ENCODE measurements around the gene LIN28B.
"Not testable (repeated sequence)": the region's sequence is repeated elsewhere in the genome, so short reads cannot be mapped to it uniquely, and the experiment has no call there.

The LIN28B gene

DNA sequence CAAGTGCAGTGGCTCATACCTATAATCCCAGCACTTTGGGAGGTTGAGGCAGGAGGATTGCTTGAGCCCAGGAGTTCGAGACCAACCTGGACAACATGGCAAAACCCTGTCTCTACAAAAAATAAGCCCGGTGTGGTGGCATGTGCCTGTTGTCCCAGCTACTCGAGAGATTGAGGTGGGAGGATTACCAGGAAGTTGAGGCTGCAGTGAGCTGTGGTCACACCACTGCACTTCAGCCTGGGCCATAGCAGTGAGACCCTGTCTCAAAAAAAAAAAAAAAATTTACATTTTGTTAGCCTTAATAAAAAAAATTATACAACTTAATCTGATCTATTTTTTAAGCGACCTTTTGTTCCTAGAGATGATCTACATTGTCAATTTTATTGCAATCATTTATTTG is 56.6 kb downstream of the LIN28B start:
- not testable (repeated sequence) for DNase-seq (ENCODE audit: low read depth in 3 of 3)

DNA sequence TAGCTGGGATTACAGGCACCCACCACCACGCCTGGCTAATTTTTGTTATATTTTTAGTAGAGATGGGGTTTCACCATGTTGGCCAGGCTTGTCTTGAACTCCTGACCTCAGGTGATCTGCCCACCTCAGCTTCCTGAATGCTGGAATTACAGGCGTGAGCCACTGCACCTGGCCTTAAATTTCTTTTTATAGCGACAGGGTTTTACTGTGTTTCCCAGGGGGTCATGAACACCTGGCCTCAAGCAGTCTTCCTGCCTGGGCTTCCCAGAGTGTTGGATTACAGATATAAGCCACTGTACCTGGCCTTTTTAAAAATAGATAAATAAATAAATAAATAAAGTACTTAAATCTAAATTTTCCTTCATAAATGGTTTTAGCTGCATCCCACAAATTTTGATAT is 57.5 kb downstream of the LIN28B start:
- DNase-seq (ENCODE audit: low read depth in 3 of 3), result no peak

DNA sequence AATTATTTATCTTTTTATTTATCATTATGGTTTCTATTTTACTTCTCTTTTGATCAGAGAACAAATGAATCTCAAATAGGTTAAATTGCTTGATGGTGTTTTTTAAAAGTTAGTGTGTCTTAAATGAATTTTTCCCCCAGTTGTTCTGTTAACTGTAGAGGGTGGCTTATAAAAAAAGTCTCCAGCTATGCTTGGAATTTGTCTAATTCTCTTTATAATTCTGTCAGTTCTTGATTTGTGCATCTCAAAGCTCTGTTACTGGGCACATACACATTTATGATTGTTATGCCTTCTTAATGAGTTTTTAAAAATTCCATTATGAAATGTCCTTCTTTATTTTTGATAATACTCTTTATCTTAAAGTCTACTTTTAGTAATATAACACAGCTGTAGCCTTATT is 58.0 kb downstream of the LIN28B start:
- DNase-seq (ENCODE audit: low read depth in 3 of 3), result no peak

DNA sequence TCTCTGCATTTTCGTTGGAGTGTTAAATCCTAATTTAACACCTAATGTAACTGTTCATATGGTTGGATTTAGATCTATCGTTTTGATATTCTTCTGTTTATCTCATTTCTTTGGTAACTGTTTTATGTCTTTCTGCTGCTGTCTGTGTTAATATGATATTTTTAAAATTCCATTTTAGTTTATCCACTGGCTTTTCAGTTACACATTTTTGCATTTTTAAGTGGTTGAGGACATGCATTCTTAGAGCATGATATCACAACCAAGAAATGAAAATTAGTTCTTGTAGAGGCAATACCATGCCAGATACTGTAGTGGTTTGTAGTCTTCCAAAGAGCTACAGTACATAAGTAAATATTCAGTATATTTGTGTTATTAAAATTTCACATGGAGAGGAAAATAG is 58.6 kb downstream of the LIN28B start:
- DNase-seq (ENCODE audit: low read depth in 3 of 3), result no peak

DNA sequence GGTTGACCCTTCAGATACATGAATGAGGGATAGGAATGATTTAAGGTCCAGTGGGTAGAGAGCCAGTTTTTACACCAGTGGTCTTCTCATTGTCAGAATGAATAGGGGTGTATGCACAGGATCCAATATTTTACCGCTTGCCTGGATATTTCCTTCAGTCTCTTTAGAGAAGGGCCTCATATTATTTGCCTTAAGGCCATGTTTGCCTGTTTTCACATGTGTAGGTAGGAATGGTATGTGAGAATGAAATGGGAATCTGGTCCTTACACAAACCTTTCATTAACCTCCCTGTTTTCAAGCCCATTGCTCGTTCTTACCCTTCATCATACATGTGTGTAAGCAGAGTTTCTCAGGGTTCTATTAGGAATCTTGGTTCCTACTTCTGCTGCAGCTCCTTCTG is 62.4 kb downstream of the LIN28B start:
- DNase-seq (ENCODE audit: low read depth in 3 of 3), result no peak

DNA sequence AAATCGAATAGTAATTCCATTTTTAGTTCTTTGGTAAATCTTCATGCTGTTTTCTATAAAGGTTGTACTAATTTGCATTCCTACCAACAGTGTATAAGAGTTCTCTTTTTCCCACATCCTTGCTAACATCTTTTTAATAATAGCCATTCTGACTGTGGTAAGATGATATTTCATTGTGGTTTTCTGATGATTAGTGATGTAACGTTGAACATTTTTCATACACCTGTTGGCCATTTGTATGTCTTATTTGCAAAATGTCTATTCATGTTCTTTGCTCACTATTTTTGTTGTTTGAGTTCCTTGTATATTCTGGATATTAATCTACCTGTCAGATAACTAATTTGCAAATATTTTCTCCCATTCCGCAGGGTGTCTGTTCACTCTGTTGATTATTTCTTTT is 64.5 kb downstream of the LIN28B start:
- no peak for DNase-seq (ENCODE audit: low read depth in 3 of 3)

DNA sequence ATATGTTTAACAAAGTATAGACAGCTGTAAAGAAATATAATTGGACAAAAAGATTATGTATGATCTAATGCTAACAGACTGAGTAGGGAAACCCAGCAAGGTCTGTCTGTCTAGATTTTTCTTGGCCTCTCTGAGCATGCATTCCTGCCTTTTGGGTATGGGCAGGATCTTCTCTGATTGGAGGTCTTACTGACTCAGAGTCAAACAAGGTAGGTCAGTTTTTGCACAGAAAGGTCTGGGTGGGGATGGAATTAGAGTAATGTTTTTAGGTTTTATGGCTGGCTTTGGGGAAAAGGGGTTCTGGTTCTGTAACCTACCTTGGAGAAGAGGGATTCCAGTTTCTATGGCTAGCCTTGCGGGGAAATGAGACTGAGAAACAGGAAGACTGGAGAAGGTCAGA is 65.5 kb downstream of the LIN28B start:
- DNase-seq (ENCODE audit: low read depth in 3 of 3), result no peak

DNA sequence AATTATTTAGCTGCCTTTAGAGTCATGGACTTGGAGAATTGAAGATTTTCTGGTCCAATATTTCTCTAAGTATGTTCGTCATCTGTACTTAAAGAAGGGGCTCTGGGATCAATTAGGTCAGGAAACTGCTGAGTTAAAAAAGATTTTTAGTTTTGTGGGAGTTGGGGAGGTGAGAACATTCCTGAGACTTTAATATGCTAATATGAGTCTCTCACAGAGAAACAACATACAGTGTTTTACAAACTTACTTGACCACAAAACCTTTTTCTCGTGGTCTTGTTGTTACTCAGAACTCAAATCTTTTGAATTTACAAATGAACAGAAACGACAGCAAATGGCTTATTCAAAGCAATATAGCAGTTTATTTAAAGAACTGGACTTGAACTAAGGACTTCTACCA is 67.9 kb downstream of the LIN28B start:
- no peak for DNase-seq (ENCODE audit: low read depth in 3 of 3)

DNA sequence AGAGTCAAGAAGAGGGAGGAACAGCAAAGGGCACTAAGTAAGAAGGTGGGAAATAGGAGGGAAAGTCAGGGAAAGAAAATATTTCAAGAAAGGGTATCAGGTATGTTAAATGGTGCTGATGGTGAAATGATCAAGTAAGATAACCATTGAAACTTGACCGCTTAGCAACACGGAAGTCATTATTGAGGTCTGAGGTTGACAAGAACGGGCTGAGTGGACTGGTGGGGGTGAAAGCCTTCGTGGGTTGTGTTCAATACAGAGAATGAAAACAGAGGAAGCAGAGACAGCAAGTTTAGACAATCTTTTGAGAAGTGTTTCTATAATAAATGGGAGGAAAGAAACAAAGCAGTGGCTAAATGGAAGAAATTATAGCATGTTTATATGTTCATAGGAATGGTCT is 72.0 kb downstream of the LIN28B start:
- no peak for DNase-seq (ENCODE audit: low read depth in 3 of 3)

DNA sequence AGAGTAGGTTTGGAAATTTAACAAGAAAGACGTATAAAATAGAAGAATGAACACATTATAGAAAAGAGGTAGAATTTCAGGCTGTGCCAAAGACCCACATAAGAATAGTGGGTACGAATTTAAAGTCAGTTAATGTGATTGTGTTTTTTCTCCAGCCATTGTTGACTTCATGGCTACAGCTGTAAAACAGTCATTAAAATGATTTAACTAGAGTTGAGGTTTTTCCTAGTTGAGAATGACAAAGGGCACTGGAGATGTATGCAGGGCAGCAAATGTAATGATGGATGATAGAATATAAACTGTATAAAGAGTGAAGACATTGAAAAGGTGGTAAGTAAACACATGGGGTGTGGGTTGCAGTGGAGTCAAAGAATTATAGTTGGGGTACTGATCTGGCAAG is 72.7 kb downstream of the LIN28B start:
- no peak for DNase-seq (ENCODE audit: low read depth in 3 of 3)

DNA sequence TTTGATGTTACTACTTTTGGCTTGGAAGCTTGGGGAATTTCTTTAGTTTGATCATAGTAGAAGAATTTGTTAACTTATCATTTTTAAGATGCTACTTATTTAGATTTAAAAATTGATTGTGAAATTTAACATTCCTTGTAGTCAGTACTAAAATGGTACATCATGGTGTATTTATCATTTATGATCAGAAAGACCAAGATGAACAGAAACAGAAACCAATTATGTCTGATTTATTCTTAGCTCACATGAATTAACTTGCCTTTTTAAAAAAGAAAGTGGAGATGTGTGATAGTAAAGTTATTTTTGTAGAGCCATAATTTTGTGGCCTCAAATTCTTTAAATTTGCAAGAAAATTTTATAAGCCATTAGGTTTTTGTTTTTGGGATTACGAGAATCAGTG is 77.6 kb downstream of the LIN28B start:
- no peak for DNase-seq (ENCODE audit: low read depth in 3 of 3)

DNA sequence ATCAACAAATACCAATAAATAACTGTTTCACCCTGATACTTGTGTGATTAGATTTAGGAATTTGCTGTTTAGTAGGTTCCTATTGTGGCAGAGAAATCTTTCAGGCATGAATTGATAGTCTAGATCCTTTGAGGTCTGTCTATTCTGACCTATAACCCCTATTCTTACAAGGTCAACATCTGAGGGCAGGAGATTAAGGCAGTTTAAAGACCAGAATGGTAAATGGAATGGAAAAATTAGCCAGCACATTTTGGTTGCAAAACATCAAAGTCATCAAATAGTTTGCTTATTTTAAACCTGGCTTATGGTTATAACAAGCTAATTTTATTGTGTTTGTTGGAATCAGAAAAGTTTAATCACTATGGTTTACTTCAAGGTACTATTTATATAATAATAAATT is 78.4 kb downstream of the LIN28B start:
- no peak for DNase-seq (ENCODE audit: low read depth in 3 of 3)

DNA sequence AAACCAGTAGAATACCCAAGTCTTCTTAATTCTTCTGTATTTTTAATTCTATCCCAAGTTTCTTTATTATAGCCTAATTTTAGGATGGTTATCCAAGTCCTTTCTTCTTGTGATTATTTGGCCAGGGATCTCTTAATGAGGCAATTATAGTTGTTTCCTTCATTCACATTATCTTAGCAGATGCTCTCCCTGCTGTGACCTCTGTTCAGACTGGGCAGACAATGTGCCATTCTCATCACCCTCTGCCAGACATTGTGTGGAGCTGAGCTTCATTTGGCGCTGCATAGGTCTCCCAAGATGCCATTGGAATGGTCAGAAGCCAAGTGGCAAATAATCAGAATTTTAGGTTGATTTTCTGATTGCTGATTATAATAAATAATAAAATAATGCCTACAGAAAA is 79.4 kb downstream of the LIN28B start:
- DNase-seq (ENCODE audit: low read depth in 3 of 3), result no peak

DNA sequence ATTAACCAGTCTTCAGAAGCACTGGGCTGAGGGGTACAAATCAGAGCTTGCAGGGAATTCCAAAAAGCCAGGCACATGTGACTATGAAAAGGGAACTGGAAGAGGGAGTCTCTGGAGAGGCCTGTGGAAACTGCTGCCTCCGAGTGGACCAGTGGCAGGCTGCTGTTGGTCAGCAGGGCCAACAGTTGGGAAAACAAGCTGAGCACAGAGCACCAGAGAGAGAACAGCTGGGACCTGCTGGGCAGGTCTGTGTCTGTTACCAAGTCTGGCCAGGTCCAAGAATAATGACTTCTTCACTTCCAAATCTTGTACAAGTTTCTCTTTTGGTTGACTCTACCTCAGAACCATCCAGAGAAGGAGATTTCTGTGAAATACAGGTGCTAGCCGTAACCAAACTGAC is 81.4 kb downstream of the LIN28B start:
- DNase-seq (ENCODE audit: low read depth in 3 of 3), result no peak

DNA sequence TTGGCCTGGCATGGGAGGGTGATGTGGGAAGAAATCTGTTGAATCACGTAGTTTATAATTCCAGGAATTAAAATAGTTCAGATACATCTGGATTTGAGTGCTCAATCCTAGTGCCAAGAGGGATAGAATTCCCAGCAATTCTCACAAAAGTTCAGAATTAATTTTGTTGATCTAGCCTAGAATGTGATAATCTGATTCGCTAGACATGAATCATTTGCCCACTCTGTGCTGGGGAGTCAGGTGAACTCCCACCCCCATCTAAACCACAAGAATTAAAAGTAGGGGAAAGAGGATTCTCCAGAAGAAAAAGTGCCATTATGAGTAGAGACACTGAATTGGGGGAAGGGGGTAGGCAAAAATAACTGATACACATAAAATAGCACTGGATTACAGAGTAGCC is 85.0 kb downstream of the LIN28B start:
- no peak for DNase-seq (ENCODE audit: low read depth in 3 of 3)

DNA sequence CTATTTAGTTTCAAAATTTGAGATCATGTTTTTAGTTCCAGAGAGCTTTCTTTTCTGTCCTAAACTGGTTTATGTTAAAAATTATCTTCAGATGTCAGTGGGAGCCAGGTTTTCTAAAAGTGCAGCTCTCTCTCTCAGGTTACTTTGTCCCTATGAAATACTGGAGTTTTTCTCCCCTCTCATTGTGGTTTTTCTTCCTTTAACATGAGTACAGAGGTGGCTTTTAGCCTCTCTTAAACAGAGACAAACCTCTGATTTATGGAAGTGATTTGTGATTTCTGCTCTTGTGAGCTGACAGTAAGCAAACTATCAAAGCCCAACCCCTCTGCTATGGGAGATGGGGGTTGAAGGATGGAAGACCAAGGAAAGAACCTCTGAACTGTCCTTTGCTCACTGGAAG is 85.7 kb downstream of the LIN28B start:
- DNase-seq (ENCODE audit: low read depth in 3 of 3), result no peak

DNA sequence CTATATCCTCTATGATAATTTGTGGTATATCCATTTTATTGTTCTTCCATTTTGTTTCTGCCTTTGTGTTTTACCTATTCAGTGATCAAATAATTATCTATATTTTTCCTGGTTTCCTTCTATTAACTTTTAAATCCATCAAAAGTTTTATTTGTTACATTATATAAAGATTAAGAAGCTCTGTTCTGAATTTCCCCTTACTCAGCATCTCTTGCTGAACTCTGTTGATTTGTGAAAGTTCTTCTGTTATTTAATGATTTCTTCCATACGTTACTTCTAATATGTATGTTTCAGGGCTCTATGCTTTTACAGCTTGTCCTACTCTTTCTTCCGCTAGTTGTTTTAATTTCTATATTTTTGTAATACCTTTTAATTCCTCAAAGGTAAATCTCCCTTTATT is 87.1 kb downstream of the LIN28B start:
- no peak for DNase-seq (ENCODE audit: low read depth in 3 of 3)

DNA sequence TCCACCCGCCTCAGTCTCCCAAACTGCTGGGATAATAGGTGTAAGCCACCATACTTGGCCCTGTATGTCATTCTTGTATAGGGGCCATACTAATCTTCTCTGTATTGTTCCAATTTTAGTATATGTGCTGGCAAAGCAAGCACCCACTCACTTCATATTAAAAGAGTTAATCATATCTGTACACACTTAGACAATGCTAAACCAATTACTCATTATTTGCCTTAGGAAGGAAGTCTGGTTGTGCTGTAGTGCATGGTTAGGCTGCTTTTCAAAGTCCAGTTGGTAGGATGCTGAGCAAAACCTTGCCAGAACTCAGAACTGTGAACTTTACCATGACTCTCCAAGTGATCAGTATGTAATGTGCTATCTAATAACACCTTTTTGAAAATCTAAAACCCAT is 88.6 kb downstream of the LIN28B start:
- no peak for DNase-seq (ENCODE audit: low read depth in 3 of 3)

DNA sequence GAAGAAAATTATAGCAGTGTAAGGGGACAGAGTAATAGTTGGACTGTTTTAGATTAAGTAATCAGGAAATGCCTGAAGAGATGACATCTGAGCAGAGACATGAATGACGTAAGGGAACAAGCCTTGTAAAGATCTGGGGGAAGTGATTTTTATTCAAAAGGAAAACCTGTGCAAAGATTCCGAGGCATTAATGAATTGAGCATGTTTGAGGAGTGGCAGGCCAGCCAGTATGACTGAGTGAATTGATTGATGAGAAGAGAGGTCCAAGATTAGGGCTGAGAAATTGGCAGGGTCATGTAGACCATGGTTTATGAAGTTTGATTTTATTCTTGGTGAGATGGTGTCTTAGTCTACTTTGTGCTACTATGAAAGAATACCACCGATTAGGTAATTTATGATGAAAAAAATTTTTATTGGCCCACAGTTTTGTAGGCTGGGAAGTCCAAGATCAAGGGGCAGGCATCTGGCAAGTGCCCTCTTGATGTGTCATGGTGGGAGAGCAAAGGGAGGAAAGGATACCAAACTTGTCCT is 95.1 kb downstream of the LIN28B start:
- no peak for DNase-seq (ENCODE audit: low read depth in 3 of 3)

DNA sequence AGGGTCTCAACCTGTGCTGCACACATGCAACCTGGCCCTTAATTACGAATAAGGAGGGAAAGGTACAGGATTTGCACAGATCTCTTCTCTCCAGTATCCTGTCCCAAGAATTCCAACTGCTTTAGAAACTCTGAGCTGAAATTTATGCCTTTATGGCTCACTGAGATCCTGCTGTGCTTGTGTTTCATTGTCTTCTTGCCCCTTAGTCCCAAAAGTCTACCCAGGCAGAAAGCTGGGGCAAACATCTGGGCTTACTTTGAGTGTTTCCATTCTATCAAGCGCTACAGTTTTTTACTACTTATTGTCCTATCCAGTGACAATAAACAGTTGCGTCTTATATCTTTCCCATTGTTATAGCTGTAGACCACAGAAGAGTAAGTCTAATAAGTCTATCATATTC is 99.7 kb downstream of the LIN28B start:
- DNase-seq (ENCODE audit: low read depth in 3 of 3), result no peak

DNA sequence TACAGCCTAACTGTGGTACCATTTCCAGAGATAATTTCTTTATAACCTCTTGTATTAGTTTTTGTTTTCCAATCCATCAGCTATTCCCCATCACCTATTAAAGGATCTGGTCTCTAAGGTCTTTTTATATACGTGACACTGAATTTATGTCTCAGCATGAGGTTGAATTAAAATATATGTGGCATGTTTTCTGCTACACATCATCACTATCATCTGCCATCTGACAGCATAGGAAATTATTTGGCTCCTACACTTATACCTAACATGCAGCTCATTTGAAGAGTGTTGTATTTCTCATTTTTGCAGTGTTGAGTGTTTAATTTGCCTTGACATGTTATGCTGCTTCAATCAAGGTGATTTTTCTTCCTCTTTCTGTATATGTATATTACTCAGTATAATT is 100.3 kb downstream of the LIN28B start:
- DNase-seq (ENCODE audit: low read depth in 3 of 3), result no peak

DNA sequence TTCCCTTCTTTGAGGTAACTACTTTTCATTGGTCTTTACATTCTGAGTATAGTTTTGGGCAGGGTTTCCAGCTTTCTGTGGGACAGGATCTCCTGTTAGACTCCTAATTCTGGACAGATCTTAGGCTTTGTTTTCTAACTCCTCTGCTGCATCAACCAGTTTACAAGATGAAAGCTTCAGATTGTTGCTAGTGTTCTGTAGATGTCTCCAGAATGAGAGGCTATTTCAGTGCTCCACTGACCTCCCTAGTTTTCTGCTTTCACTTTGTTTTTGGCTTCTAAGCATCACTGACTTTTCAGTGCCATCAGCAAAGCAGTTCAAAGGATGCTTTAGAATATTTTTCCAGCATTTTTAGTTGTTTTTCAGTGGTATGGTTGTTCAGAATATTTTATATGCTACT is 101.4 kb downstream of the LIN28B start:
- DNase-seq (ENCODE audit: low read depth in 3 of 3), result no peak

DNA sequence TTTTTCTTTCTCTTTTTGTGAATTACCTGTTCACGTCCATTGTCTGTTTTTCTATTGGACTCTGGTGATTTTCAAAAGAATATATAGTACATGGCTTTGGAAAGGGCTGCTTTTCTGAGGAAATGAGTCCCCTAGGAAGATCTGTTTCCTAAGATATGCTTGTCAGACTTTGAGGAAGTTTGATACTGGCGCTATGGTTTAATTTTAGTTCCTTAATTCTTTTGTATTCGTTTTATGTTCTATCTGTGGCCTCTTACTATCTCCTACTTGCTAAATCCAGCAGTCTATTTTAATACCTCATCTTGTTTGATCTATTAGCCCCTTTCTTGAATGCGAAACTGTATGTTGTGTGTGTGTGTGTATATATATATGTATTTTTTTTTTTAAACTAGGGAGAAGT is 101.9 kb downstream of the LIN28B start:
- DNase-seq (ENCODE audit: low read depth in 3 of 3), result no peak

DNA sequence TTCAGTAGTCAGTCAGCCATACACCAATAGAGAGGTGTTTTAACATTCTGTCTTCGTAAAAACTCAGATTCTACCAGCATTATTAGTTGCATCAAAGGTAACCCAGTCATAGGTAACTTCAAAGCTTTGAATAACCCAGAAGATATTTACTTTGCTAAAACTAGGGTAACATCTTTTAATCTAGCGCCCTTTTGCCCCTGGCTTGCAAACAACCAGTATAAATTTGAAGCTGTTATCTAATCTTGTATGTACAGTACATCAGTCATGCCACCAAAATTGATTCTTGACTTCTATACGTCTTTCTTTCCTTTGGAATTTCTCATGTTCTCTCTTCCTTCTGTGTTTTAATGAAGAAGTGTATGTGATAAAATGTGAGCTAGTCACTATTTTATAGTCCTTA is 109.3 kb downstream of the LIN28B start:
- no peak for DNase-seq (ENCODE audit: low read depth in 3 of 3)

DNA sequence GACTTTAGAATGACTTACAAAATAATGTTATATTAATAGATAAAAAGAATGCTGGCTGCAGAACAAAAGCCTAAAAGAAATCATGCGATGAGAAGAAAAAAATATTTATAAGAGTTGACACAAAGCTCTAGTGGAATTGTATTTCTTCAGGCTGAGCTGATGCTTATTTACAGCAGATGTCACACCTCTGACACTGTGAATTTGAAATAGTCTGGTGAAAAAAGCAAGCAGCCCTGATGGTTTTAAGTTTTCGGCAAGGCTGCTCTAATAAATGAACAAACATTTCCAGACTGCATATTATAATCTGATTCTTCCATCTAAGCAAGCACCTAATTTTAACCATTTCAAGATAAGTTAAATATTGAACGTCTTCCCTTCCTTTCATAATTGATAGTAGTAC is 109.9 kb downstream of the LIN28B start:
- DNase-seq (ENCODE audit: low read depth in 3 of 3), result no peak

All from stimulated activated CD4-positive, alpha-beta T cell treated with anti-CD3 and anti-CD28 coated beads, TNF-alpha, amount 100 ng/mL, for 48 hours (primary cell).